ENCODE data around the gene CFAP20. TPM values are rescaled to one million over a fixed set of nuclear protein-coding genes. Genes with fewer than 3 reads are reported as not detected.

Gene CFAP20
- total RNA-seq, 1 experiment from 2014 or later = 59.7 TPM

DNA sequence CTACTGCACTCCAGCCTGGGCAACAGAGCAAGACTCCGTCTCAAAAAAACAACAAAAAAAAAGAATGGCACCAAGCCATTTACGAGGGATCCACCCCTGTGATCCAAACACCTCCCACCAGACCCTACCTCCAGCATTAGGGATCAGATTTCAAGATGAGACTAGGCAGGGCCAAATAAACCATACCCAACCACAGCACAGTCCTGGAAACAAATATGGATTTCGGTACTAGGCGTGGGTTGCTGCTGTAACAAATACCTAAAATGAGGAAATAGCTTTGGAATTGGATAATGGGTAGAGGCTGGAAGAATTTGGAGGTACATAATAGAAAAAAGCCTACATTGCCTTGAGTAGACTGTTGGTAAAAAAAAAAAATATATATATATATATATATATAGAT is 54.5 kb downstream of the CFAP20 start:
- Histone ChIP-seq H3K36me3 (ENCODE audit: control insufficient read depth in 1 of 2, insufficient read depth in 2 of 2, low read length in 2 of 2) (no peaks in the 10 kb centered on the region), H3K4me1 (ENCODE audit: control insufficient read depth in 1 of 2, insufficient read depth in 2 of 2, low read length in 2 of 2) (no peaks in the 10 kb centered on the region), H3K9ac (ENCODE audit: low read length) (no peak overlapping the region), H3K27me3 (ENCODE audit: insufficient read depth, low read length) (no peaks in the 10 kb centered on the region), H3K27ac (ENCODE audit: low read depth, low read length) (no peak overlapping the region), H3K9me2 (ENCODE audit: insufficient read depth) (no peaks in the 10 kb centered on the region), H3K4me3 (replicated peaks in 1 of 2; ENCODE audit: low read depth in 1 of 2, low read length in 2 of 2) (no peak overlapping the region), H3K9me3 (ENCODE audit: control insufficient read depth in 1 of 2, insufficient read depth in 1 of 2, low read depth in 1 of 2, low read length in 2 of 2) (no peaks in the 10 kb centered on the region), H3K4me2 (ENCODE audit: low read length) (no peak overlapping the region), H2AFZ (ENCODE audit: low read depth, low read length, poor library complexity, severe bottlenecking) (no peak overlapping the region), H4K20me1 (ENCODE audit: insufficient read depth) (no peaks in the 10 kb centered on the region), H3K79me2 (ENCODE audit: insufficient read depth, low read length) (no peaks in the 10 kb centered on the region)
- TF ChIP-seq, protein P1, sequence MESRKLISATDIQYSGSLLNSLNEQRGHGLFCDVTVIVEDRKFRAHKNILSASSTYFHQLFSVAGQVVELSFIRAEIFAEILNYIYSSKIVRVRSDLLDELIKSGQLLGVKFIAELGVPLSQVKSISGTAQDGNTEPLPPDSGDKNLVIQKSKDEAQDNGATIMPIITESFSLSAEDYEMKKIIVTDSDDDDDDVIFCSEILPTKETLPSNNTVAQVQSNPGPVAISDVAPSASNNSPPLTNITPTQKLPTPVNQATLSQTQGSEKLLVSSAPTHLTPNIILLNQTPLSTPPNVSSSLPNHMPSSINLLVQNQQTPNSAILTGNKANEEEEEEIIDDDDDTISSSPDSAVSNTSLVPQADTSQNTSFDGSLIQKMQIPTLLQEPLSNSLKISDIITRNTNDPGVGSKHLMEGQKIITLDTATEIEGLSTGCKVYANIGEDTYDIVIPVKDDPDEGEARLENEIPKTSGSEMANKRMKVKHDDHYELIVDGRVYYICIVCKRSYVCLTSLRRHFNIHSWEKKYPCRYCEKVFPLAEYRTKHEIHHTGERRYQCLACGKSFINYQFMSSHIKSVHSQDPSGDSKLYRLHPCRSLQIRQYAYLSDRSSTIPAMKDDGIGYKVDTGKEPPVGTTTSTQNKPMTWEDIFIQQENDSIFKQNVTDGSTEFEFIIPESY (IDR thresholded peaks at IDR 0.05; ENCODE audit: extremely low read depth, insufficient replicate concordance, low read length) = no peak
- TF ChIP-seq EZH2phosphoT487 (IDR thresholded peaks at IDR 0.05; ENCODE audit: borderline replicate concordance) (no peak), EZH2 (IDR thresholded peaks at IDR 0.05) (no peak), ELF1 (IDR thresholded peaks at IDR 0.05; ENCODE audit: borderline replicate concordance, low read depth) (no peak), YY1 (IDR thresholded peaks at IDR 0.05; ENCODE audit: extremely low read depth, insufficient replicate concordance, low read depth, low read length) (no peak), POLR2A (IDR thresholded peaks at IDR 0.05; ENCODE audit: borderline replicate concordance, extremely low read depth, insufficient read depth, insufficient read length) (no peak), FOSL1 (IDR thresholded peaks at IDR 0.05; ENCODE audit: low read depth) (no peak), SRF (IDR thresholded peaks at IDR 0.05; ENCODE audit: low read depth) (no peak), CEBPB (IDR thresholded peaks at IDR 0.05; ENCODE audit: low read depth) (no peak), CBX3 (IDR thresholded peaks at IDR 0.05; ENCODE audit: low read depth) (no peak), ZNF274 (IDR thresholded peaks at IDR 0.05; ENCODE audit: low read depth, low read length) (no peak), SIN3A (IDR thresholded peaks at IDR 0.05; ENCODE audit: low read depth) (no peak), JUND (IDR thresholded peaks at IDR 0.05) (no peak), POLR2AphosphoS5 (IDR thresholded peaks at IDR 0.05; ENCODE audit: low read depth, low read length) (no peak), TCF7L2 (IDR thresholded peaks at IDR 0.05; ENCODE audit: borderline replicate concordance, extremely low read depth, insufficient read depth, insufficient read length) (no peak), ZFX (IDR thresholded peaks at IDR 0.05) (no peak), EGR1 (IDR thresholded peaks at IDR 0.05; ENCODE audit: low read depth) (no peak)
- TF ChIP-seq, protein P2, sequence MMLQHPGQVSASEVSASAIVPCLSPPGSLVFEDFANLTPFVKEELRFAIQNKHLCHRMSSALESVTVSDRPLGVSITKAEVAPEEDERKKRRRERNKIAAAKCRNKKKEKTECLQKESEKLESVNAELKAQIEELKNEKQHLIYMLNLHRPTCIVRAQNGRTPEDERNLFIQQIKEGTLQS (IDR thresholded peaks at IDR 0.05) = no peak
- TF ChIP-seq, protein P3, sequence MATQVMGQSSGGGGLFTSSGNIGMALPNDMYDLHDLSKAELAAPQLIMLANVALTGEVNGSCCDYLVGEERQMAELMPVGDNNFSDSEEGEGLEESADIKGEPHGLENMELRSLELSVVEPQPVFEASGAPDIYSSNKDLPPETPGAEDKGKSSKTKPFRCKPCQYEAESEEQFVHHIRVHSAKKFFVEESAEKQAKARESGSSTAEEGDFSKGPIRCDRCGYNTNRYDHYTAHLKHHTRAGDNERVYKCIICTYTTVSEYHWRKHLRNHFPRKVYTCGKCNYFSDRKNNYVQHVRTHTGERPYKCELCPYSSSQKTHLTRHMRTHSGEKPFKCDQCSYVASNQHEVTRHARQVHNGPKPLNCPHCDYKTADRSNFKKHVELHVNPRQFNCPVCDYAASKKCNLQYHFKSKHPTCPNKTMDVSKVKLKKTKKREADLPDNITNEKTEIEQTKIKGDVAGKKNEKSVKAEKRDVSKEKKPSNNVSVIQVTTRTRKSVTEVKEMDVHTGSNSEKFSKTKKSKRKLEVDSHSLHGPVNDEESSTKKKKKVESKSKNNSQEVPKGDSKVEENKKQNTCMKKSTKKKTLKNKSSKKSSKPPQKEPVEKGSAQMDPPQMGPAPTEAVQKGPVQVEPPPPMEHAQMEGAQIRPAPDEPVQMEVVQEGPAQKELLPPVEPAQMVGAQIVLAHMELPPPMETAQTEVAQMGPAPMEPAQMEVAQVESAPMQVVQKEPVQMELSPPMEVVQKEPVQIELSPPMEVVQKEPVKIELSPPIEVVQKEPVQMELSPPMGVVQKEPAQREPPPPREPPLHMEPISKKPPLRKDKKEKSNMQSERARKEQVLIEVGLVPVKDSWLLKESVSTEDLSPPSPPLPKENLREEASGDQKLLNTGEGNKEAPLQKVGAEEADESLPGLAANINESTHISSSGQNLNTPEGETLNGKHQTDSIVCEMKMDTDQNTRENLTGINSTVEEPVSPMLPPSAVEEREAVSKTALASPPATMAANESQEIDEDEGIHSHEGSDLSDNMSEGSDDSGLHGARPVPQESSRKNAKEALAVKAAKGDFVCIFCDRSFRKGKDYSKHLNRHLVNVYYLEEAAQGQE (IDR thresholded peaks at IDR 0.05; ENCODE audit: low read depth) = no peak
- TF ChIP-seq, protein P4, sequence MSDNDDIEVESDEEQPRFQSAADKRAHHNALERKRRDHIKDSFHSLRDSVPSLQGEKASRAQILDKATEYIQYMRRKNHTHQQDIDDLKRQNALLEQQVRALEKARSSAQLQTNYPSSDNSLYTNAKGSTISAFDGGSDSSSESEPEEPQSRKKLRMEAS (IDR thresholded peaks at IDR 0.05) = no peak
- ATAC-seq (no peak), DNase-seq (ENCODE audit: low read depth, low spot score) (no peak)
- intact Hi-C loops (cut with micrococcal nuclease) = no loop called here
- CTCF ChIA-PET = no interaction called here
- BruUV-seq (replicated peaks) = no TSS peak
- POLR2A ChIA-PET = no interaction called here
- RAD21 ChIA-PET (ENCODE audit: low non-redundant PET in 1 of 2, low total read pairs in 2 of 2, uncharacterized antibody in 2 of 2, unreplicated experiment in 2 of 2) = no interaction called here

Data from HCT116 (cell line).